ENCODE measurements around the gene SBF2. TPM values are rescaled to one million over a fixed set of nuclear protein-coding genes. Genes with fewer than 3 reads are reported as not detected.

Gene SBF2
- total and polyA plus RNA-seq, 2 of the 13 experiments (the other 11 are each of a cell fraction or from before 2014, with no cell fraction given): 24.0 to 45.8 TPM

DNA sequence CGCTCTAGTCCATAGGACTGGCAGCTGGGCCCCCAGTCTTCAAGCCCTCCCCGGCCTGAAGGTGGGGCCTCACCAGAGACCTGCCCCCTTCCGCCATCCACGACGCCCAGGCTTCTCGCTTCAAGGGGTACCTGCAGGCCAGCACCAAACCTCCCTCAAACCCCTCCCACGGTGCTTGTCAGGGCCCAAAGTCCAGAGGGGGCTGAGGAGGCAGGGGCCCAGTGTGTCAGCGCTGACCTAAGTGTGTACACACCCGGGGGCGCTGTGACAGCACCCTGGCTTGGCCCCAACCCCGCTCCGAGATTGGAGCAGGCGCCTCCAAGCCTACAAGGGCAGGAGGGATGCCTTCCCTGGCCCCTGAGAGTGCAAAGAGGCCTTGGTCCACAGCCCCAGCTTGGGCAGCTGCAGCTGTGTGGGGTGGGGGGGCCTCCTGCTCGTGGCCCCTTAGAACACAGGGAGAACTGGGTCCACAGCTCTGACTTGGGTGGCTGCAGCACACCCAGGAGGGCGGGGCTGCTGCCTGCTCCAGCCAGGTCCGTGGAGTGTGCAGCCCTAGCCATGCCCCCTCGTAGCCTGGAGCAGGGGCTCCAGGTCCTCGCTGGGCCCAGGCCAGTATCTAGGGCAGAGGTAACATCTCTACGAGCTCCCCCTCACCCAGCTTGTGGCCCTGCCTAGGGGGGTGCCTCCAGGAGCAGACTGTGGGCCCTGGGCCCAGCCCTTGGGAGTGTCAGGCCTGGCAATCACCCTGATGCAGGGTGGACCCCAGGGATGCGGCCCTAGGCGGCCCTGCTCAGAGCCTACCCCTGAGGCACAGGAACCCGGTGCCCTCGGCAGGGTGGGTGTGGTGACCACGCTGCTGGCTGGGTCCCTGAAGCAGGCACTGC lies 4.9 kb downstream of the SBF2 start (continued):
- TF ChIP-seq, protein P1, sequence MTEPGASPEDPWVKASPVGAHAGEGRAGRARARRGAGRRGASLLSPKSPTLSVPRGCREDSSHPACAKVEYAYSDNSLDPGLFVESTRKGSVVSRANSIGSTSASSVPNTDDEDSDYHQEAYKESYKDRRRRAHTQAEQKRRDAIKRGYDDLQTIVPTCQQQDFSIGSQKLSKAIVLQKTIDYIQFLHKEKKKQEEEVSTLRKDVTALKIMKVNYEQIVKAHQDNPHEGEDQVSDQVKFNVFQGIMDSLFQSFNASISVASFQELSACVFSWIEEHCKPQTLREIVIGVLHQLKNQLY (CRISPR knock-in tag; IDR thresholded peaks at IDR 0.05): 0 out of 2 replicates have a peak, but pooled peaks have one; percentile 24
- peak; percentile 53; the same call in 1 of the 2 replicates for TF ChIP-seq NR2F2 (IDR thresholded peaks at IDR 0.05; ENCODE audit: borderline replicate concordance, low read depth)
- peak; percentile 85 for TF ChIP-seq GATAD2A (CRISPR knock-in tag; IDR thresholded peaks at IDR 0.05)
- TF ChIP-seq ZNF501 (CRISPR knock-in tag; IDR thresholded peaks at IDR 0.05): peak; percentile 76
- no peak for TF ChIP-seq FOXP1 (IDR thresholded peaks at IDR 0.05)
- TF ChIP-seq FOXP1 (CRISPR knock-in tag; IDR thresholded peaks at IDR 0.05): peak; percentile 75
- TF ChIP-seq XRCC5 (optimal IDR thresholded peaks at IDR 0.05; ENCODE audit: low read length): peak; percentile 94
- TF ChIP-seq ETV5 (CRISPR knock-in tag; IDR thresholded peaks at IDR 0.05; ENCODE audit: borderline replicate concordance): peak; percentile 23; the same call in 1 of the 2 replicates
- TF ChIP-seq KMT2A (CRISPR knock-in tag; IDR thresholded peaks at IDR 0.05): peak; percentile 58; the same call in 1 of the 2 replicates
- no peak for TF ChIP-seq PHF20 (CRISPR knock-in tag; IDR thresholded peaks at IDR 0.05)
- TF ChIP-seq HMG20B (CRISPR knock-in tag; conservative IDR thresholded peaks at IDR 0.05): peak; percentile 56; the same call in 1 of the 2 replicates
- TF ChIP-seq, protein P2, sequence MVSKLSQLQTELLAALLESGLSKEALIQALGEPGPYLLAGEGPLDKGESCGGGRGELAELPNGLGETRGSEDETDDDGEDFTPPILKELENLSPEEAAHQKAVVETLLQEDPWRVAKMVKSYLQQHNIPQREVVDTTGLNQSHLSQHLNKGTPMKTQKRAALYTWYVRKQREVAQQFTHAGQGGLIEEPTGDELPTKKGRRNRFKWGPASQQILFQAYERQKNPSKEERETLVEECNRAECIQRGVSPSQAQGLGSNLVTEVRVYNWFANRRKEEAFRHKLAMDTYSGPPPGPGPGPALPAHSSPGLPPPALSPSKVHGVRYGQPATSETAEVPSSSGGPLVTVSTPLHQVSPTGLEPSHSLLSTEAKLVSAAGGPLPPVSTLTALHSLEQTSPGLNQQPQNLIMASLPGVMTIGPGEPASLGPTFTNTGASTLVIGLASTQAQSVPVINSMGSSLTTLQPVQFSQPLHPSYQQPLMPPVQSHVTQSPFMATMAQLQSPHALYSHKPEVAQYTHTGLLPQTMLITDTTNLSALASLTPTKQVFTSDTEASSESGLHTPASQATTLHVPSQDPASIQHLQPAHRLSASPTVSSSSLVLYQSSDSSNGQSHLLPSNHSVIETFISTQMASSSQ (IDR thresholded peaks at IDR 0.05; ENCODE audit: low read depth): no peak
- TF ChIP-seq, protein P2 (CRISPR knock-in tag; IDR thresholded peaks at IDR 0.05; ENCODE audit: borderline replicate concordance): peak; percentile 63; the same call in 1 of the 2 replicates
- TF ChIP-seq ZSCAN30 (CRISPR knock-in tag; IDR thresholded peaks at IDR 0.05): no peak
- TF ChIP-seq SP4 (CRISPR knock-in tag; IDR thresholded peaks at IDR 0.05): peak; percentile 64; the same call in 1 of the 2 replicates
- TF ChIP-seq U2AF2 (IDR thresholded peaks at IDR 0.05; ENCODE audit: low read depth, low read length): no peak
- TF ChIP-seq NFIC (IDR thresholded peaks at IDR 0.05; ENCODE audit: low read length): no peak
- no peak for TF ChIP-seq NFYB (CRISPR knock-in tag; IDR thresholded peaks at IDR 0.05)
- peak; percentile 64; the same call in 1 of the 2 replicates for TF ChIP-seq PPARG (CRISPR knock-in tag; conservative IDR thresholded peaks at IDR 0.05)
- TF ChIP-seq JUND (CRISPR knock-in tag; IDR thresholded peaks at IDR 0.05): peak; percentile 80; the same call in 1 of the 2 replicates
- TF ChIP-seq, protein P3, sequence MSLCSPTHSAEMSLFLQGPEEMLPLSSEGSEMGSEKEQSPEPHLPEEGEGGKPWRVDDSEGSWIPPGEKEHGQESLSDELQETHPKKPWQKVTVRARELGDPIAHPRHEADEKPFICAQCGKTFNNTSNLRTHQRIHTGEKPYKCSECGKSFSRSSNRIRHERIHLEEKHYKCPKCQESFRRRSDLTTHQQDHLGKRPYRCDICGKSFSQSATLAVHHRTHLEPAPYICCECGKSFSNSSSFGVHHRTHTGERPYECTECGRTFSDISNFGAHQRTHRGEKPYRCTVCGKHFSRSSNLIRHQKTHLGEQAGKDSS (CRISPR knock-in tag; IDR thresholded peaks at IDR 0.05; ENCODE audit: borderline replicate concordance, low read depth): peak; percentile 82; the same call in 1 of the 2 replicates
- TF ChIP-seq NBN (conservative IDR thresholded peaks at IDR 0.05): no peak
- 0 out of 2 replicates have a peak, but pooled peaks have one; percentile 12 for TF ChIP-seq ZNF563 (CRISPR knock-in tag; IDR thresholded peaks at IDR 0.05)
- TF ChIP-seq ZNF598 (CRISPR knock-in tag; IDR thresholded peaks at IDR 0.05; ENCODE audit: borderline replicate concordance): peak; percentile 74; the same call in 1 of the 2 replicates
- TF ChIP-seq ZNF549 (CRISPR knock-in tag; IDR thresholded peaks at IDR 0.05): no peak
- TF ChIP-seq MAFF (IDR thresholded peaks at IDR 0.05; ENCODE audit: low read depth, low read length): no peak
